ENCODE measurements around the gene SLC39A11. TPM values are rescaled to one million over a fixed set of nuclear protein-coding genes. Genes with fewer than 3 reads are reported as not detected.
"Not testable (repeated sequence)": the region's sequence is repeated elsewhere in the genome, so short reads cannot be mapped to it uniquely, and the experiment has no call there.

Gene SLC39A11
- total and polyA plus RNA-seq, 8 donors = 13.6 to 49.0 (median 17.5) TPM

- ATAC-seq (no peak), DNase-seq (no peak)
- H3K4me1 ChIP-seq = no peaks in the 10 kb centered on the region
- intact Hi-C loops (cut with DNase I) = no loop called here
- H3K27ac ChIP-seq = no peak overlapping the region
- H3K36me3 ChIP-seq = no peaks in the 10 kb centered on the region
- no peak overlapping the region for H3K4me3 ChIP-seq
- H3K27me3 ChIP-seq = no peaks in the 10 kb centered on the region
- no peaks in the 10 kb centered on the region for H3K9me3 ChIP-seq
- TF ChIP-seq, protein P1, sequence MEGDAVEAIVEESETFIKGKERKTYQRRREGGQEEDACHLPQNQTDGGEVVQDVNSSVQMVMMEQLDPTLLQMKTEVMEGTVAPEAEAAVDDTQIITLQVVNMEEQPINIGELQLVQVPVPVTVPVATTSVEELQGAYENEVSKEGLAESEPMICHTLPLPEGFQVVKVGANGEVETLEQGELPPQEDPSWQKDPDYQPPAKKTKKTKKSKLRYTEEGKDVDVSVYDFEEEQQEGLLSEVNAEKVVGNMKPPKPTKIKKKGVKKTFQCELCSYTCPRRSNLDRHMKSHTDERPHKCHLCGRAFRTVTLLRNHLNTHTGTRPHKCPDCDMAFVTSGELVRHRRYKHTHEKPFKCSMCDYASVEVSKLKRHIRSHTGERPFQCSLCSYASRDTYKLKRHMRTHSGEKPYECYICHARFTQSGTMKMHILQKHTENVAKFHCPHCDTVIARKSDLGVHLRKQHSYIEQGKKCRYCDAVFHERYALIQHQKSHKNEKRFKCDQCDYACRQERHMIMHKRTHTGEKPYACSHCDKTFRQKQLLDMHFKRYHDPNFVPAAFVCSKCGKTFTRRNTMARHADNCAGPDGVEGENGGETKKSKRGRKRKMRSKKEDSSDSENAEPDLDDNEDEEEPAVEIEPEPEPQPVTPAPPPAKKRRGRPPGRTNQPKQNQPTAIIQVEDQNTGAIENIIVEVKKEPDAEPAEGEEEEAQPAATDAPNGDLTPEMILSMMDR (IDR thresholded peaks at IDR 0.05) = no peak
Observed at GRCh38 chr17:72997559-72997958, 94.9 kb downstream of the SLC39A11 start.

DNA sequence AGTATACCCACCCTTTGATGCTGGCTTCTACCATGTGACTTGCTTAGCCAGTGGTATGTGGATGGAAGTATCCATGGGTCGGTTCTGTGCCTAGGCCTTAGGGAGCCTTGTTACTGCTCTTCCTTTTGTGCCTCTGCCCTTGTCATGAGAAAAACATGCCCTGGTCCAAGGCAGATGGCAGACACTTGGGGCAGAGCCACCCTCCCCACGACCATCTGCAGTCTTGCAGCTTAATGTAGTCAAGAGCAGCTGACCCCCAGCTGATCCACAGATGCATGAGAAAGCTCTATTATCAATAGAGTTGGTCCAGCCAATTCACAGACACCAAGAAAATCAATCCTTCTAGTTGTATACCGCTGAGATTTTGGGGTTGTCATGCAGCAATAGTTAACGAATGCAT lies 95.7 kb downstream of the SLC39A11 start:
- intact Hi-C loops (cut with DNase I) = no loop called here
- no peak overlapping the region for H3K27ac ChIP-seq
- ATAC-seq = no peak

GRCh38 chr17:72995008-72995656 lies 97.4 kb downstream of the SLC39A11 start:
- intact Hi-C loops (cut with DNase I) = no loop called here
- no peaks in the 10 kb centered on the region for H3K27me3 ChIP-seq

More for the DNA sequence above, 95.7 kb downstream of the SLC39A11 start:
- H3K27me3 ChIP-seq = no peaks in the 10 kb centered on the region
- no peaks in the 10 kb centered on the region for H3K4me1 ChIP-seq
- no peaks in the 10 kb centered on the region for H3K9me3 ChIP-seq
- DNase-seq = no peak
- TF ChIP-seq, protein P1 (IDR thresholded peaks at IDR 0.05) = no peak
- H3K36me3 ChIP-seq = no peaks in the 10 kb centered on the region
- H3K4me3 ChIP-seq = no peak overlapping the region

GRCh38 chr17:72992783-72993467 lies 99.6 kb downstream of the SLC39A11 start:
- H3K9me3 ChIP-seq; DNase-seq; H3K27me3 ChIP-seq; H3K27ac ChIP-seq; H3K4me3 ChIP-seq; H3K36me3 ChIP-seq; intact Hi-C loops (cut with DNase I); H3K4me1 ChIP-seq; ATAC-seq: not testable (repeated sequence)

More at GRCh38 chr17:72995008-72995656, 97.4 kb downstream of the SLC39A11 start:
- TF ChIP-seq, protein P1 (IDR thresholded peaks at IDR 0.05) = no peak
- no peaks in the 10 kb centered on the region for H3K9me3 ChIP-seq
- H3K36me3 ChIP-seq = no peaks in the 10 kb centered on the region
- H3K4me1 ChIP-seq = no peaks in the 10 kb centered on the region
- no peak for ATAC-seq
- no peak overlapping the region for H3K4me3 ChIP-seq
- H3K27ac ChIP-seq = no peak overlapping the region
- no peak for DNase-seq

DNA sequence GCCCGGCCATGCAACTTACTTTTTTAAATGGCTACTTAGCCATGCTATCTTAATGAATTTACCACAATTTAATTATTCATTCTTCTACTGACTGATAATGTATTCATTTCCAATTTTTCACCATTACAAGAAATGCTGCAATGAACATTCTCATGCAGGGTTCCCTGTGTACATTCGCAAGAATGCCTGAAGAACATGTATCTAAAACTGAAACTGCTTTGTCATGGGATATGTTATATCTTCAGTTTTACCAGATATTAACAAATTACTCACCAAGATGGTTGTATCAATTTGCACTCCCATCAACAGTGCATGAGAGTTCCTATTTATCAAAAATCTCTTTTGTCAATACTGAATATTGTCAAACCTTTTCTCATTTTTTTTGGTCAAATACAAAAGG lies 100.8 kb downstream of the SLC39A11 start:
- Histone ChIP-seq H3K9me3 (no peaks in the 10 kb centered on the region), H3K27ac (no peak overlapping the region), H3K27me3 (no peaks in the 10 kb centered on the region), H3K36me3 (no peaks in the 10 kb centered on the region), H3K4me1 (peaks cover 0 to 3% of the 10 kb centered on the region in 2 donors), H3K4me3 (no peak overlapping the region)
- DNase-seq = no peak
- intact Hi-C loops (cut with DNase I) = no loop called here
- no peak for ATAC-seq
- TF ChIP-seq, protein P1 (IDR thresholded peaks at IDR 0.05) = no peak
